NCI-H1436 (cell line): Measurements from ENCODE around the gene SEC24B.
"Not testable (repeated sequence)": the region's sequence is repeated elsewhere in the genome, so short reads cannot be mapped to it uniquely, and the experiment has no call there.

Source experiments
- DNase-seq: peaks from one replicate; lab custom pipeline; 2025; lab: John Stamatoyannopoulos, UW

SEC24B gene

DNA sequence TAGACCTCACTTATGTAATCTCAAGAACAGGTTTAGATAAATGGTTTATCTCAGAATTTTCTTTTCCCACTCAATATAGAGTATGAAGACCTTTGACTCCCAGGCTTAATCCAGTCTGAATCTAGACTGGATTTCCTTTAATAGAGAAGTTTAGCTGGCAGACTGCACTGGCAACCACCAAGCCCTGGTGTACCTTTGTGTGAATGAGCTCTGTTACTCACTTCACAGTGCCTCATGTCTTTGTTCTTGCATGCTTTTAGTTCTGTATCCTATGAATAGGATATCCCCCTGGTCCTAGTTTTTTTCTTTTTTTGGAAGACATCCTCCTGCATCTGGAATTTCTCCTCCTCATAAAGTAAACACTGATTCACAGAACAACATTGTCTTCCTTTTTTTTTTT, 73.3 kb downstream of the SEC24B start:
- no peak for DNase-seq

DNA sequence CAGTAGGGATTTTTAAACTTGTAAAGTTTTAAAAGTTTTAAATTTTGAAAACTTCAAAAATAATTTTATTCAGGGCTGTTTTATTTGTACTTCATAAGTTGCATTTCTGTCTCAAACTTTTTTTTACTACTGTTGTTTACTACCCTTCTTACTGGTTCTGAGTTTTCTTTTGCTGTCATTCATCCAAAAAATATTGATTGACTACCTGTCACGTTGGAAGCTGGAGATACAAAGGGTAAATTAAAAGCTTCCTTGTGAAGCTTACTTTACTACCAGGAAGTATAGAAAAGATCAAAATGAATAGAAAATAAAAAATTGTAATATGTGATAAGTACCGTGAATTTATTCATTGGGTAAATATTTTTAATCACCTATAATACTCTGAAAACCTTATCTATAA, 77.1 kb downstream of the SEC24B start:
- no peak for DNase-seq

- no peak for DNase-seq
Measured at GRCh38 chr4:109511414-109511813, 77.8 kb downstream of the SEC24B start.

DNA sequence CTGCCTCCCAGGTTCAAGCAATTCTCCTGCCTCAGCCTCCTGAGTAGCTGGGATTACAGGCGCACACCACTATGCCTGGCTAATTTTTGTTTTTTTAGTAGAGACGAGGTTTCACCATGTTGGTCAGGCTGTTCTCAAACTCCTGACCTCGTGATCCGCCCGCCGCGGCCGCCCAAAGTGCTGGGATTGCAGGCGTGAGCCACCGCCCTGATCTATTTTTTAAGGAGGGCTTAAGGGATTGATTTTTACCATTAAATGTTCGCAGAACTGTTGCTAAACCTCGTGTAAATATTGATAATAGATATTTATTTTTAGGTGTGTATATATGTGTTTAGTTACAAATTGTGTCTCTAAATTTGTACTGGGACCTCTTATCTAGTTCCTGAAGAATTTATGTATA, 79.8 kb downstream of the SEC24B start:
- not testable (repeated sequence) for DNase-seq

- DNase-seq: no peak
Measured at GRCh38 chr4:109532182-109532581, 98.6 kb downstream of the SEC24B start.

GRCh38 chr4:109545401-109545800, 111.8 kb downstream of the SEC24B start:
- no peak for DNase-seq

DNA sequence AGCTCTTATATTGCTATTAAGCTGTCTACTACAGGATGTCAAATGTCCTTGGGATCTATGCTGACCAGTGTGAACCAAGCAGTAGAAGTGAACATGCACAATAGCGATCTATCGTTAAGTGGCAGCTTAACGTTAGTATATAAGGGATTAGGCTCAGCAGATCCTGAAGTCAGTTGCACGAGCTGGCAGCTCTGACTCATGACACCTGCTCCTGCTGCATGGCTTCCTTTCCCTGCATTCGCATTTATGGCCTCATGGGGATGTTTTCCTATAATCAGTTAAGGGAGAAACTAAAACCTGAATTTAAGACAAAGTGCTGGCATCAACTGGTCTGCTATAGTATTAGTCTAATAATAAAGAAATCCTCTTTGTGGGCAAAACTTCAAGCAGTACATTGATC, 113.8 kb downstream of the SEC24B start:
- DNase-seq: no peak

DNA sequence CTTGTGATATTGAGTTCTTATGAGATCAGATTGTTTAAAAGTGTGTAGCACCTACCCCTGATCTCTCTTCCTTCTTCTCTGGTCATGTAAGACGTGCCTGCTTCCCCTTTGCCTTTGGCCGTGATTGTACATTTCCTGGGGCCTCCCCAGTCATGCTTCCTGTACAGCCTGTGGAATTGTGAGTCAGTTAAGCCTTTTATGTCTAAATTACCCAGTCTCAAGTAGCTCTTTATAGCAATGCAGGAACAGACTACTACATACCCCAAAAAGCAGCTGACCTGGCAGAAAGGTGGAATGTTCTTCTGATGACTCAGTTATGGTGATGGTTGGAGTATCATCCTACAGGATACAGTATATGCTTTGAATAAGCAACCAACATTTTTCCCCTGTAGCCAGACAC, 115.0 kb downstream of the SEC24B start:
- DNase-seq: no peak

GRCh38 chr4:109552237-109552636, 118.6 kb downstream of the SEC24B start:
- no peak for DNase-seq

- no peak for DNase-seq
Measured at GRCh38 chr4:109553130-109553529, 119.5 kb downstream of the SEC24B start.

DNA sequence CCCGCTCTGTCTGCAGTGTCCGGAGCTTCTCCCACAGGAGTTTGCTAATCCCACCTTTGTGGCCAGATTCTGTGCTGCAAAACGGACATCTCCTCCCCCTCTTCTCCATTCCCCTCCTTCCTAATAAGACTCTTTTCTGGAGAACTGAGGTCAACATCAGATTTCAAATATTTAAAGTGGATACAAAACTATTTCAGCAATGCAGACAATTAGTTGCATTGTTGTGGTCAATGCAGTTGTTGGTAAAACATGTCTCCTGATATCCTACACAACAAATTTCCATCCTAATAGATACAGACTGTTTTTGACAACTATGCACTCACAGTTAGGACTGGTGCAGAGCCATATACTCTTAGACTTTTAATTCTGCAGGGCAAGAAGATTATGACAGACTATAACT, 121.4 kb downstream of the SEC24B start:
- DNase-seq: no peak

DNA sequence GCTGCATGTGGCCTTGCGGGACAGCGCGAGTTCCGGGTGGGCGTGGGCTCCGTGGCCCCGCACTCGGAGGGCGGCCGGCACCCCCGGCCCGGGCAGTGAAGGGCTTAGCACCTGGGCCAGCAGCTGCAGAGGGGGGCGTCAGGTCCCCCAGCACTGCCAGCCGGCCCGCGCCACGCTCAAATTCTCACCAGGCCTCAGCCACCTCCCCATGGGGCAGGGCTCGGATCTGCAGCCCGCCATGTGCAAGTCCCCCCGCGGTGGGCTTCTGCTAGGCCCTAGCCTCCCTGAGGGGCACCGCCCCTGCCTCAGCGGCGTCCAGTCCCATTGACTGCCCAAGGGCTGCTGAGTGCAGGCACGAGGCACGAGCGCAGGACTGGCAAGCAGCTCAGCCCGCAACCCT, 123.8 kb downstream of the SEC24B start:
- DNase-seq: no peak

DNA sequence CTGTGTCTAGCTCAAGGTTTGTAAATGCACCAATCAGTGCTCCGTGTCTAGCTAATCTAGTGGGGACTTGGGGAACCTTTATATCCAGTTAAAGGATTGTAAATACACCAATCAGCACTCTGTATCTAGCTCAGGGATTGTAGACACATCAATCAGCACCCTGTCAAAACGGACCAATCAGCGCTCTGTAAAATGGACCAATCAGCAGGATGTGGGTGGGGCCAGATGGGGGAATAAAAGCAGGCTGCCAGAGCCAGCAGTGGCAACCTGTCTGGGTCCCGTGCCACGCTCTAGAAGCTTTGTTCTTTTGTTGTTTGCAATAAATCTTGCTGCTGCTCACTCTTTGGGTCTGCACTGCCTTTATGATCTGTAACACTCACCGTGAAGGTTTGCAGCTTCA, 124.5 kb downstream of the SEC24B start:
- DNase-seq: not testable (repeated sequence)

GRCh38 chr4:109559625-109559982, 126.0 kb downstream of the SEC24B start:
- DNase-seq: no peak

- DNase-seq: peak; percentile 86
Measured at GRCh38 chr4:109559983-109560686, 126.5 kb downstream of the SEC24B start, which contains the start of gene MCUB. Gene MCUB (plus strand): TSS chr4:109560246. CDS start chr4:109560338, 92 bp downstream.

GRCh38 chr4:109560687-109561461, 127.3 kb downstream of the SEC24B start:
- no peak for DNase-seq

DNA sequence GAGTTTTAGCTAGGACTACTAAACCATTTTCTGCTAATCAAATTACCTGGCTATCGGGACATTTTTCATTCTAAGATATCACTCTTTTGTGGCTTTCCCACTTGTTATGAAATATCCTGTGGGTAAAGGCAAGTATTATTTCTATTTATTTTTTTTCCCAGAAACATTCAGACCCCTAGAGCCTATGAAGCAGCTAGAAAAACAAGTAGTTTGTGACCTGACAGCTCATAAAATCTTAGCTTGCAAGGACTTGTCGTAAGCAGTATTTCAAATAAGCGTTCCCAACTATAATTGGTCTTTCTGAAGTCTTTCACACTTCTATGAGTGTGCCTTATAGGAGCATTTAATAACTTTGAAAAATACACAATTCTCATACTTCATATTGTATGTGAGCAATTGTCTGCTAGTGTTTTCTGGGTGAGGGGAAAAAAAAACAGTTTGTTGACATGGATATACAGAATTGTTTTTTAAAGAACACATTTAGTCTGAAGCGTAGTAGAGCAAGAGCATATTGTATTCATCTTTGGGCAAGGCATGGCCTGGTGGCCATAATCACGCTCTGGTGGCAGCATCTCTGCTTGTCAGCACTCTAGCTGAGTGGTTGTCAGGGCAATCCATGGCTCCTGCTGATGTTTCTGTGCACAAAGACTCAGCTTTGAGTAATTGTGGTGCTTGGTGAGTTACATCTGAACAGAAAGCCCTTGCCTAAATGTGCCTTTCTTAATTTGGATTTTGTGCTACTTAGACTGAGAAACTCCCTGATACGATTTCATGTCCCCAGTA, 129.0 kb downstream of the SEC24B start:
- no peak for DNase-seq

- no peak for DNase-seq
Measured at GRCh38 chr4:109571494-109571893, 137.9 kb downstream of the SEC24B start.

DNA sequence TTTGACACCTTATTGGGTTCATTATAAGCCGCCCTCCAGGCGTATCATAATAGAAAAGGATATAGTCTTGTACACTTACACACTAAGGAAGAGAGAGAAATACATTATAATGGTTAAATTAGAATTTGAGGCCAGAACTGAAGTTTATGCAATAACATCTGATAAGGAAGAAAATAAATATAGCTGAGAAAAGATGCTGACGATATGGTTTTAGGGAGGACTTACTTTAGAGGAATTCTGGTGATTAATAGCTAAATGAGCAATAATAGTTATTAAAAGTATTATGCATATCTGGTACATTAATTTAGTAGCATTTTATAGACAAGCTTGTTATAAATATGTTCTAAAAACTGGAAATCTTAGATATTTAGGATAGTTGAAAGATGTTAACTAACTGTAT, 138.5 kb downstream of the SEC24B start:
- DNase-seq: no peak

- DNase-seq: no peak
Measured at GRCh38 chr4:109574443-109574850, 140.8 kb downstream of the SEC24B start.

GRCh38 chr4:109574931-109575804, 141.6 kb downstream of the SEC24B start:
- peak; percentile 50 for DNase-seq

DNA sequence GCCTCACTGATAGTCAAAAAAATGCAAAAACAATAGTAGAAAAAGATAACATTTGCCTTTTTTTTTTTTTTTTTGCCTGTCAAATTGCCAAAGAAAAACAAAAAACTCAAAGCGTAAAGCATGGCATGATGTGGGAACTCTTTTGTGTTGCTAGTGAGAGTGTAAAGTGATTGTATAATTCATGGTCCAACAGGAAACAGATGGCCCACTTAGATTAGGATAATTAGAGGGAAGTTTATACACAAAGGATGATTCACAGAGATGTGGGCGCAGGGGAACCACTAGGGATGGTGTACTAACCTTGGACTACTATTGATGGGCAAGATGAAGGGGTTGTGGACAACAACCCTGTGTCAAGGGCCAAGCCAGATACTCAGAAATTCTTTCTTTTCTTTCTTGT, 142.8 kb downstream of the SEC24B start:
- peak; percentile 52 for DNase-seq
